Subcutaneous abdominal adipose tissue (tissue), 5 donors: ENCODE data around the gene GTF3C4.
A peak's percentile ranks its signal among the peaks of the same experiment; 100 is the strongest.

Experiments used
- H3K27ac ChIP-seq: one replicate; pipeline ENCODE4 v1.7.0; 2013; ENCODE audit warnings: low read depth, mild to moderate bottlenecking, inconsistent platforms, low read length, moderate library complexity
- H3K27me3 ChIP-seq, 5 donors: one replicate each; pipeline ENCODE4 v1.7.0; 2013; ENCODE audit warnings: low read length in 5 of 5, inconsistent platforms in 1 of 5; ENCODE audit not compliant: control insufficient read depth in 5 of 5, insufficient read depth in 4 of 5
- H3K36me3 ChIP-seq, 5 donors: one replicate each; pipeline ENCODE4 v1.7.0; 2013; ENCODE audit warnings: low read length in 5 of 5; ENCODE audit not compliant: control insufficient read depth in 5 of 5, insufficient read depth in 5 of 5
- H3K4me1 ChIP-seq, 5 donors: one replicate each; pipeline ENCODE4 v1.7.0; 2013; ENCODE audit warnings: low read length in 5 of 5, mild to moderate bottlenecking in 3 of 5, moderate library complexity in 1 of 5; ENCODE audit not compliant: control insufficient read depth in 5 of 5, insufficient read depth in 5 of 5
- H3K4me3 ChIP-seq, 5 donors: one replicate each; pipeline ENCODE4 v1.7.0; 2013; ENCODE audit warnings: low read length in 5 of 5, low read depth in 1 of 5
- H3K9ac ChIP-seq, 5 donors: one replicate each; pipeline ENCODE4 v1.7.0; 2013; ENCODE audit warnings: low read length in 5 of 5, mild to moderate bottlenecking in 4 of 5, moderate library complexity in 3 of 5
- H3K9me3 ChIP-seq, 5 donors: one replicate each; pipeline ENCODE4 v1.7.0; 2013; ENCODE audit warnings: low read length in 5 of 5; ENCODE audit not compliant: control insufficient read depth in 5 of 5
- donor health status: healthy.
- donor health status: healthy.
- donor health status: healthy.
- donor health status: healthy.
- donor health status: healthy.

Gene GTF3C4

GRCh38 chr9:132670457-132671391 is at the start of gene GTF3C4:
Gene GTF3C4, plus strand, starts transcription at chr9:132670464. Its CDS starts 135 bp downstream, at chr9:132670599.
- Histone ChIP-seq H3K4me1 (peaks cover 0 to 40% (median 36%) of the 10 kb centered on the region in 5 donors), H3K27me3 (no peaks in the 10 kb centered on the region), H3K9me3 (no peaks in the 10 kb centered on the region), H3K36me3 (no peaks in the 10 kb centered on the region), H3K4me3 (peak within 1 kb of the TSS; percentile 94 to 97 (median 96)), H3K27ac (peak within 1 kb of the TSS; percentile 97), H3K9ac (peak within 1 kb of the TSS; percentile 63 to 97 (median 95))

- Histone ChIP-seq H3K9me3 (no peaks in the 10 kb centered on the region), H3K4me3 (no peak overlapping the region), H3K27me3 (no peaks in the 10 kb centered on the region), H3K36me3 (peaks cover 24 to 64% (median 42%) of the 10 kb centered on the region in 5 donors), H3K9ac (no peak overlapping the region), H3K27ac (no peak overlapping the region), H3K4me1 (no peaks in the 10 kb centered on the region)
These were observed 48.1 kb upstream of the GTF3C4 start for GRCh38 chr9:132622159-132622558.

- Histone ChIP-seq H3K27me3 (no peaks in the 10 kb centered on the region), H3K36me3 (peaks cover 22 to 78% (median 61%) of the 10 kb centered on the region in 5 donors), H3K9me3 (no peaks in the 10 kb centered on the region)
These were observed 44.0 kb upstream of the GTF3C4 start for GRCh38 chr9:132626285-132626684.

GRCh38 chr9:132627106-132627505 is 43.2 kb upstream of the GTF3C4 start:
- no peaks in the 10 kb centered on the region for H3K9me3 ChIP-seq
- H3K27ac ChIP-seq, result no peak overlapping the region
- H3K27me3 ChIP-seq, result no peaks in the 10 kb centered on the region
- peaks cover 21 to 81% (median 64%) of the 10 kb centered on the region in 5 donors for H3K36me3 ChIP-seq
- no peak overlapping the region for H3K4me3 ChIP-seq
- no peaks in the 10 kb centered on the region for H3K4me1 ChIP-seq
- no peak overlapping the region for H3K9ac ChIP-seq

More at GRCh38 chr9:132626285-132626684, 44.0 kb upstream of the GTF3C4 start:
- no peak overlapping the region for H3K4me3 ChIP-seq
- H3K27ac ChIP-seq, result no peak overlapping the region
- H3K9ac ChIP-seq, result no peak overlapping the region
- no peaks in the 10 kb centered on the region for H3K4me1 ChIP-seq

- Histone ChIP-seq H3K4me1 (no peaks in the 10 kb centered on the region), H3K36me3 (peaks cover 21 to 76% (median 61%) of the 10 kb centered on the region in 5 donors), H3K4me3 (no peak overlapping the region), H3K9me3 (no peaks in the 10 kb centered on the region), H3K27me3 (no peaks in the 10 kb centered on the region), H3K27ac (no peak overlapping the region), H3K9ac (no peak overlapping the region)
These were observed 42.7 kb upstream of the GTF3C4 start for GRCh38 chr9:132627594-132627993.

- Histone ChIP-seq H3K36me3 (peaks cover 25 to 74% (median 61%) of the 10 kb centered on the region in 5 donors), H3K9ac (no peak overlapping the region), H3K4me1 (no peaks in the 10 kb centered on the region), H3K27me3 (no peaks in the 10 kb centered on the region), H3K4me3 (no peak overlapping the region), H3K27ac (no peak overlapping the region), H3K9me3 (no peaks in the 10 kb centered on the region)
These were observed 41.5 kb upstream of the GTF3C4 start for GRCh38 chr9:132628746-132629145.

GRCh38 chr9:132630116-132630515 is 40.1 kb upstream of the GTF3C4 start:
- Histone ChIP-seq H3K36me3 (peaks cover 18 to 70% (median 54%) of the 10 kb centered on the region in 5 donors), H3K9me3 (no peaks in the 10 kb centered on the region)

GRCh38 chr9:132630811-132631210 is 39.5 kb upstream of the GTF3C4 start:
- Histone ChIP-seq H3K9me3 (no peaks in the 10 kb centered on the region), H3K36me3 (peaks cover 15 to 65% (median 53%) of the 10 kb centered on the region in 5 donors), H3K4me1 (no peaks in the 10 kb centered on the region), H3K27me3 (no peaks in the 10 kb centered on the region), H3K9ac (no peak overlapping the region), H3K27ac (no peak overlapping the region), H3K4me3 (no peak overlapping the region)

More at GRCh38 chr9:132630116-132630515, 40.1 kb upstream of the GTF3C4 start:
- Histone ChIP-seq H3K27ac (no peak overlapping the region), H3K4me1 (no peaks in the 10 kb centered on the region), H3K27me3 (no peaks in the 10 kb centered on the region), H3K4me3 (no peak overlapping the region), H3K9ac (no peak overlapping the region)

- Histone ChIP-seq H3K4me3 (no peak overlapping the region), H3K27me3 (no peaks in the 10 kb centered on the region), H3K36me3 (peaks cover 15 to 61% (median 54%) of the 10 kb centered on the region in 5 donors), H3K4me1 (no peaks in the 10 kb centered on the region), H3K9me3 (no peaks in the 10 kb centered on the region), H3K27ac (no peak overlapping the region), H3K9ac (no peak overlapping the region)
These were observed 39.0 kb upstream of the GTF3C4 start for GRCh38 chr9:132631280-132631679.

GRCh38 chr9:132631685-132632084 is 38.6 kb upstream of the GTF3C4 start:
- no peak overlapping the region for H3K4me3 ChIP-seq
- peaks cover 15 to 61% (median 55%) of the 10 kb centered on the region in 5 donors for H3K36me3 ChIP-seq
- no peak overlapping the region for H3K9ac ChIP-seq
- no peaks in the 10 kb centered on the region for H3K27me3 ChIP-seq
- H3K9me3 ChIP-seq, result no peaks in the 10 kb centered on the region
- H3K4me1 ChIP-seq, result no peaks in the 10 kb centered on the region
- H3K27ac ChIP-seq, result no peak overlapping the region
